T1000 (cell line): ENCODE measurements around the gene NDUFB7.
"Not testable (repeated sequence)": the region's sequence is repeated elsewhere in the genome, so short reads cannot be mapped to it uniquely, and the experiment has no call there.

Experiments
- DNase-seq: peaks from one replicate; lab custom pipeline; 2025; ENCODE audit warnings: mixed read lengths; lab: John Stamatoyannopoulos, UW

The NDUFB7 gene

DNA sequence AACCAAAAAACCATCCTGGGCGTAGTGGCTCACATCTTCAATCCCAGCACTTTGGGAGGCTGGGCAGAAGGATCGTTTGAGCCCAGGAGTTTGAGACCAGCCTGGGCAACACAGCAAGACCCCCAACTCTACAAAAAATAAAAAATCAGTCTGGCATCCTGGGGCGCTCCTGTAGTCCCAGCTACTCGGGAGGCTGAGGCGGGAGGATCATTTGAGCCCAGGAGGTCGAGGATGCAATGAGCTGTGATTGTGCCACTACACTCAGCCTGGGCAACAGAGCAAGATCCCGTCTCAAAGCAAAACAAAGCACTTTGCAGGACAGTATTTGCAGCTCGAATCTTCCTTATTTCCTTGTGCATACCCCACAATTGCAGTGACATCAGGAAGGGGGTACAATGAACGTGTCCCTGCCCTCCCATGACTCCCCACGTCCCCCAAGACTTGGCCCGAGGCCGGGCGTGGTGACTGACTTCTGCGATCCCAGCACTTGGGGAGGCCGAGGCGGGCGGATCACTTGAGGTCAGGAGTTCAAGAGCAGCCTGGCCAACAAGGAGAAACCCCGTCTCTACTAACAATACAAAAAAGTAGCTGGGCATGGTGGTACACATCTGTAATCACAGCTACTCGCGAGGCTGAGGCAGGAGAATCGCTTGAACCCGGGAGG lies 870 bp downstream of the NDUFB7 start:
- no peak for DNase-seq

DNA sequence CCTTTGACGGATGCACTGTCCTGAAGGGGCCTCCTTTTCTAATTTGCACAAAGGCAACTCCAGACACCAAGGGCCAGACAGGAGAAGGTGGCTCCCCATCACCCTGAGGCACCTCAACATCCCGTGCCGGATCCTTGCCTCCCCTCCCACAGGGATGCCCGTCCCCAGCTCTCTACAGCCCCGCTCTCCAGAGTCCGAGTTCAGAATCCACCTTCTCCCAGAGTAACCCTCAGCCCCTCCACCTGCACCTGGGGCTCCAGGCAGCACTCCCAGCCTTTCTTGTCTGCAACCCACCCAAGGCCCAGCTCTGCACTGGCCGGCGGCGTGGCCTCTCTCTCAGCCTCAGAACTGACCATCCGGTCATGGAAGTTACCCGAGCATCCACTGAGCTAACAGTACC lies 4.8 kb downstream of the NDUFB7 start:
- DNase-seq: no peak

DNA sequence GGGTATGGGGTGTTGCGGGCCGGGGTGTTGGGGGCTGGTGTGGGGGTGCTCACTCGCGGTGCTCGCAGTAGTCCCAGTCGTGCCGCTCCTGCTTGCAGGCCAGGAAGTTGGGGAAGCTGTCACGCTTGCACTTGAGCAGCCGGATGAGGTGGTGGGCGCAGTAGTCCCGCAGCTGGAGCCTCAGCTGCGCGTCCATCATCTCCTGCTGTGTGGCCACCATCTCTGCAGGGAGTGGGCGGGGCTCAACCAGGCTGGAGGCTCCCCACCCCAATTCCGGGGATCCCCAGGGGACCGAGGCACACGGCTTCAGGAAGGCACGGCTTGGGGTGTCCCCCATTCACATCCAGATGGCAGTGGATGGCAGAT lies 5.2 kb downstream of the NDUFB7 start:
- DNase-seq: no peak

DNA sequence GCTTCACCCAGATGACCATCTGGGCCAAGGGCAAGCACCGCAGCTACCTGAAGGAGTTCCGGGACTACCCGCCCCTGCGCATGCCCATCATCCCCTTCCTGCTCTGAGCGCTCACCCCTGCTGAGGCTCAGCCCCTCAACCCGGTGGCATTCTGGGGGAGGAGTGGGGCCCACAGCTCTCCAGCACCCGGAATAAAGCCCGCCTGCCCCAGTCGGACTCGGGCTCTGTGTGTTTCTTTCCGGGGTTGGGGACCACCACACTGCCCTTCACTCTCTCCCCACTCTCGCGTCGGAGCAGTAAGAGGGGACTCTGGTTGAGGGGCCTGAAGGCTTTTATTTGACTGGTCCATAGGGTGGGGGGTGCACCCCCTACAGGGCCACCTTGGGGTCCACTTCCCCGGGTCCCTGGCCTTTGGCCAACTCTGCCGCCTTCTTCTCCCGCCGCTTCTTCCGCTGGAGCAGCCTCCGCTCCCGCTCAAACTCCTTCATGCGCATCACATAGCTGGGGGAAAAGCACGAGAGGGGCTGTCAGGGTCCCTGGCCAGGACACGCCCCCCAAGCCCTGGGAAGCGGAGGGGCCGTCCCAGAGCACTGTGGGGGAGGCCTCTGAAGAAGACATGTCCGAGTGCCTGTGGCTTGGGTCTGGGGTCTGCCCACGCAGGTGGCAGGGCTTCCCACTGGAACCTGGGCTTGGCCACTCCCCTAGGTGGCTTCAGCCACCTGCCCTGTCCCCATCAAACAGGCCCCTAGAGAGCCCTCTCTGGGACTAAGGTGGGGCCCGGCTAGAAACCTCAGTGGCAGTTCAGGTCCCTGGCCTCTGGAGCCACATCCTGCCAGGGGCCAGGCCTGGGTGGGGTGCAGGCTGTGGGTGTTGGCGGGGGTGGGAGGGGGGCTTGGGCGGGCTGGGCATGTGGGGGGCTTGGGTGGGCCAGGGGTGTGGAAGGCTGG lies 5.8 kb downstream of the NDUFB7 start:
- DNase-seq: no peak

DNA sequence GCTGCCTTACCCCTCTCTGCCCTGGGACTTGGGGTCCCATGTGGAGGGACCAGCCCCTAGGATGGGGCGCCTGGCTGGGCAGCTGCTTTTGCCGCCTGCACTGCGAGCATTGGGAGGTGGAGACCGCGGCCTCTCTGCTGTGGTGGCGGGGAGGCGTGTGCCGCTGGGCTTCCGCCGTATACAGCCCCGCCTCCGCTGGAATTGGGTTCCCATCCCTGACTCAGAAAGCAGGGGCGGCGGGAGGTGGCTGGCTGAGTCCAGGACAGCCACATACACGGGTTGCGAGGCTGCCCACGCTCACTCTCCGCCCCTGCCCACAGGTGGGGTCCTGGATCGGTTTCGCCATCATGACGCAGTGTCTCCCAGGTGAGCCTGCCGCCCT lies 6.6 kb downstream of the NDUFB7 start:
- DNase-seq: no peak

DNA sequence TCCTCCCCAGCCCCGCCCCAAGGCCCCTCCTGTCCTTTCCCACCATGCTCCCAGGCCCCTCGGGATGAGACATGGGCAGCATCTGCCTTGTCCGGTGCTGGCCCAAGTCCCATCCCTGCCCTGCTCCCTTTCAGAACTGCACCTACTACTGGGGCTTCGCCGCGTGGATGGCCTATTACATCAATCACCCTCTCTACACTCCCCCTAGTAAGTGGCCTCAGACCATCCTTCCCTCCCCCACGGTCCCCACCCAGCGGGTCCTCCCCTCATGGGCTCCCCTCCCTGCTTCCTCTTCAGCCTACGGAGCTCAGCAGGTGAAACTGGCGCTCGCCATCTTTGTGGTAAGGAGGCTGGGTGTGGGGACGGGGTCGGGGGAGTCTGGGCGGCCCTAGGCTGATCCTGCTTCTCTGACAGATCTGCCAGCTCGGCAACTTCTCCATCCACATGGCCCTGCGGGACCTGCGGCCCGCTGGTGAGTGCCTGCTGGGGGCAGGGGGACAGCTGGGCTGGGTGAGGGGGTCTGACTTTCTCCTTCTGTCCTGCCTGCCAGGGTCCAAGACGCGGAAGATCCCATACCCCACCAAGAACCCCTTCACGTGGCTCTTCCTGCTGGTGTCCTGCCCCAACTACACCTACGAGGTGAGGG lies 7.1 kb downstream of the NDUFB7 start:
- not testable (repeated sequence) for DNase-seq

DNA sequence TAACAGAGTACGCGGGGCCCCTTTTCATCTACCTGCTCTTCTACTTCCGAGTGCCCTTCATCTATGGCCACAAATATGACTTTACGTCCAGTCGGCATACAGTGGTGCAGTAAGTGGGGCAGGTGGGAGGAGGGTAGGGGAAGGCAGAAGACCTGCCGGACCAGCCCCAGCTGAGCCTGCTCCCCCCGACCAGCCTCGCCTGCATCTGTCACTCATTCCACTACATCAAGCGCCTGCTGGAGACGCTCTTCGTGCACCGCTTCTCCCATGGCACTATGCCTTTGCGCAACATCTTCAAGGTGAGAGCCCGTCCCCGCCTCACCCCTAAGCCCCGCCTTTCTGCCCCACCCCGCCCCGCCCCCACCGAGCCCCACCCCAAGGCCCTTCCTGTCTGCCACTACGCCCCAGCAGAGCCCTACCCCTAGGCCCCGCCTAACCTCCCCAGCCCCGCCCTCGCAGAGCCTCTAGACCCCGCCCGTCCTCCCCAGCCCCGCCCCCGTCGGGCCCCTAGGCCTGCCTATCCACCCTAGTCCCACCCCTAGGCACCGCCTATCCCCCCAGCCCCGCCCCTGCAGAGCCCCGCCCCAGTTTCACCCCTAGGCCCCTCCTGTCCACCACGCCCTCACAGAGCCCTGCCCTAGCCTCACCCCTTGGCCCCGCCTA lies 7.7 kb downstream of the NDUFB7 start:
- DNase-seq: peak; percentile 54

DNA sequence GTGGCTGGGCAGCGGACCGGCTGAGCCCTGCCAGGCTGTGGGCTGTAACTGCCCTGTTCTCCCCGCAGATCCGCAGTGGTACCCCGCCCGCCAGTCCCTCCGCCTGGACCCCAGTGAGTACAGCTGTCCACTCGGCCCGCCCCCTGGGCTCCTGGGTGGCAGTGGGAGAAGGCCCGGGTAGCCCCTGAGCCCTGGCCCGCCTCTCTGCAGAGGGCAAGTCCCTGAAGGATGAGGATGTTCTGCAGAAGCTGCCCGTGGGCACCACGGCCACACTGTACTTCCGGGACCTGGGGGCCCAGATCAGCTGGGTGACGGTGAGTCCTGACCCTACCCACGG lies 8.3 kb downstream of the NDUFB7 start:
- no peak for DNase-seq

DNA sequence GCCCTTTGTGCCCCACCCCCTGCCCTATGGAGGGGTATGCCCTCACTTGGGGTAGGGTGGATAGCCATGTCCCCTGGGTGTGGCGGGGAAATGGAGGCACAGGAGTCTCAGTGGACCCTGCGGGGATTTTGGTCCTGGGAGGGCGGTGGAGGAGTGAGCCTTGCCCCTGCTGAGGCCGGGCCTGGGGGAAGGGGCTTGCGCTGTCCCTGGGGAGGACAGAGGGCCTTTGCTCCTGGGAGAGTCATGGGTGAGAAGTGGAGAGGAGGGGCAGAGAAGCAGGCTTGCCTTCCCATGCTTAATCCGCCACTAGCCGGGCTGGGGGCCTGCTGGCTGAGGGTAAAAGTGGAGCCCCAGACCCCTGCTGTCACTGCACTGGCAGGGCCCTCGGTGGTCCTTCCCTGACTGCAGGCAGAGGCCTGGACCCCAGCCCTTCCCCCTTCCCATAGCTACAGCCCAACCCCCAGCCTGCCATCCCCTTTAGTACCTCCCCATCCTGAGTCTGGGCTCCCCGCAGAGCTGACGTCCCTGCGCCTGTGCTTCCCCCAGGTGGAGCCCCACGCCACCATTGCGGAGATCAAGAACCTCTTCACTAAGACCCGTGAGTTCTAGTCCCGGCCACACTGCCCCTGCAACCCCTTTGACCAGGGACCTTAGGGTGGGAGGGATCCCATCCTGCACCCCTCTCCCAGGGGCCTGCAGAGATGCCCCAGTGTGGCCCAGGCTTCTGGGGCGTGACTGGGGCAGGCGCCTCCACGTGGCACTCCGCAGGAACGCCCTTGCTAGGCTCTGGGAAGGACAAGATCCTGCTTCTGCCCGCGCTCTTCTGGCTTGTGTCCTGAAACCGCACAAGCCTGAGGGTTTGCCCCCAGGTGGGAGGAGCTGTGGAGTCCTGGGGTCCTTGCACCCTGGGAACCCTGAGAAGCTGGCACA lies 8.9 kb downstream of the NDUFB7 start:
- DNase-seq: no peak

DNA sequence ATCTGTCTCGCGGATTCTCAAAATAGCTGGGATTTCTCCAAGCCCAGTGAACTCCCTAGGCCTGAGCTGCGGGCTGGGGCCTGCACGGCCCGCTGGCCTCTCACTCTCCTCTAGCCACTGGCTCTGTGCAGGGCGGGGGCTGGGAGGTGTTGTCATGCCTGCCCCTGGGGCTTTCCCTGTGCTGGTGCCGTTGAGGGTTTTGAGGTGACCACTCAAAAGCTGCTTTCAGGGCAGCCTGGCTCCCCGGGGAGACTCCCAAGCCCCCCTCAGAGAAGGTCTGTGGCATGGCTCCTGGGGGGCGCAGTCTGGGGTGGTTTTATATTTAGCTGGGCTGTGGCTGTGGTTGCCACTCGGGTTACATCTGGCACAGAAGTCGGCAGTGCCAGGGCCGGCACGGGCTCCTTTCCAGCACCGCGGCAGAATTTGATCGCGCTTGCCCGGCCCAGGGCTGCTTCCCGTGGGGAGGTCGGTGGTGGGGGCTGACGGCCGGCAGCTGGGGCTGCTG lies 10.0 kb downstream of the NDUFB7 start:
- no peak for DNase-seq

DNA sequence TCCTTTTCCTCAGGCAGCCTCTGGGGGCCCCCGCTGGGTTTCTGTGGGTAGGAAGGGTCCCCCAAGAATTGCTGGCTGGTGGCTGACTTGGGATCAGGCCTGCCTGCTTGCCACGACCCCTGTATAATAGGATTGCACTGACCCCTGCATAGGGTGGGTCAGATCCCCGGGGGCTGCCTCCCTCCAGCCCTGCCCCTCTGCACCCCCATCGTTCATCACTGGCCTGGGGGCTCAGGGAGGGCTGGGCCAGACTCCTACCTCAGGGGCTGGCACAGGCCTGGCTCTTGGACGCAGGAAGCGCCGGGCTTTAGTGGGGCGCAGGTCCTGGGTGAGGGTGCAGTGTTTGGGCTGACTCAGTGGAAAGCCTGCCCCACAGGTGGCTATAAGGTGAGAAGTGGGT lies 10.6 kb downstream of the NDUFB7 start:
- no peak for DNase-seq

DNA sequence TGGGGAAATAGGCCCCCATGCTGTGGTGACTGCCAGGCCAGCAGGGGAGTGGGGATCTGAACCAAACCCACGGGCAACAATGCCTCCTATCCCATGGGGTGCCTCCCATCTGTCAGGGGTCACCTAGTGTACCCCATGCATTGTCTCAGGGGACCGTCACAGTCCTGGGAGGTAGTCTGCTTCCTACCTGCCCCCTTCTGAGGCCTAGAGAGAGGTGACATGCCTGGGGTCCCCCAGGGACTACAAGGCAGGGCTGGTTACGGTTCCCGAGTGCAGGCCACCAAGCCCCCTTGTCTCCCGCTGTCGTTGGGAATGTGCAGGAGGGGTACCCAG lies 11.1 kb downstream of the NDUFB7 start:
- DNase-seq: no peak

DNA sequence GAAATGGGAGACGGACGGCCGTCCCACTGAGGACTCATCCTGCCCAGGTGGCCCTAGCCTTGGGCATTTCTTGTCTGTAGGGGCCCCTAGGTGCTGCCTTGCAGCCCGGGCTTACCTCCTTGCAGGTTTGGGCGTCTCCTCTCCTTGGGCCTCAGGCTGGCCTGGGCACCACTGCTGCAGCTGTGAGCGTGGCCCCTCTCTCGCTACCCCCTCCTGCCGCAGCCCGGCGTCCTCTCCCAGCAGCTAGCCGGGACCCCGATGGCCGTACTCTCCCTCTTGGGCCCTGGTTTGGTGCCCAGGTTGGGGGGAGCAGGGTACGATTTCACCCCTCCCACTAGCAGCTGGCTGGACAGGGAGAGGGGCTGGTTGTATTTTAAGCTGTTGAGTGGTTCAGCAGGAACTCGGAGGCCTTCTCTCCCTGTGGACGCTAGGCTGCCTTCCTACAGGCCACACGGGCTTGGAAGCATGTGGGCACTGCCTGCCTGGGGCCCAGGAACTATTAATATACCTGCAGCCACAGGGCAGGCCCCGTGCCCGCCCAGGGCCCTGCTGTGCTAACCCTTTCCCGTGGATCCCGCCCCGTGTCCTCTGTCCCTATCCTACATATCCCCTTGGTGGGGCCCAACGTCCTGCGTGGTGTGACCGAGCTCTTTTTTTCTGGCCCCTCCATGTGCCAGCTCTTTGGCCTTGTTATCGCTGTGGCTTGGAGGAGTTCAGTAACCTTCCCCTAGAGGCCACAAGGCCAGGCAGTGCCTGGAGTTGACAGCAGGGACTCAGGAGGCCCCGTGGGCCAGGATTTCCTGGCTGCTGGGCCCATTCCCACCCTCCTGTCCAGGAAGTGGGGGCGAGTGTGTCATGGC lies 11.7 kb downstream of the NDUFB7 start:
- no peak for DNase-seq

DNA sequence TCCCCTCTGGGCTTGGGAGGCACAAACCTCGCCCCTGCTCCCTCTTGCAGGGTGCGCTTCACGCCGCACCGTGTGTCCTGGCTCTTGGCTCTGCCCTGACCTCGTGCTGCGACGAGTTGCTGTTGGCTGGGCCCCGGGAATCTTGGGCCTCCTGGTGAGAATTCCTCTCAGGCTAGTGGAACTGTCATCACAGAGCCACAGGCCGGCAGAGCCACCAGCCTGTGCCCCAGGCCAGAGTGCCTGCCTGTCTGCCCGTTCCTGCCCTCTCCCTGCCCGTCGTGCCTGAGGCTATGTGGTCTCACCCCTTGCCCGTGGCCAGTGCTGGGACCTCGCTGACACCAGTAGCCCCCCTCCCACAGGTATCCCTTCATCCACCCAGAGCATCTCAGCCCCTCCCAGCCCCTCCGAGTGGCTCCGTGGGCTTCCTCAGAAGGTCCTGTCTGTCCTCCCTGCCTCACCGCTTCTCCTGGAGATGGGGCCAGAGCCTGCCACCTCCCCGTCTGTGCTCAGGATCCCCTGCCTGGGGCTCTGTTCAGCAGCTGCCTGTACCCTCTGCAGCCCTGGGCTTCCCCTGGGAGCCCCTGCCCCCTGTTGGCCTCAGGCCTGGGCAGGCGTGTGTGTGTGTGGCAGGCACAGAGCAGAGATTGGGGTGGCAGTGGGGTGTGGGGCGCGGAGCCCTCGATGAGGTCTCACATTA lies 13.3 kb downstream of the NDUFB7 start:
- DNase-seq: no peak

DNA sequence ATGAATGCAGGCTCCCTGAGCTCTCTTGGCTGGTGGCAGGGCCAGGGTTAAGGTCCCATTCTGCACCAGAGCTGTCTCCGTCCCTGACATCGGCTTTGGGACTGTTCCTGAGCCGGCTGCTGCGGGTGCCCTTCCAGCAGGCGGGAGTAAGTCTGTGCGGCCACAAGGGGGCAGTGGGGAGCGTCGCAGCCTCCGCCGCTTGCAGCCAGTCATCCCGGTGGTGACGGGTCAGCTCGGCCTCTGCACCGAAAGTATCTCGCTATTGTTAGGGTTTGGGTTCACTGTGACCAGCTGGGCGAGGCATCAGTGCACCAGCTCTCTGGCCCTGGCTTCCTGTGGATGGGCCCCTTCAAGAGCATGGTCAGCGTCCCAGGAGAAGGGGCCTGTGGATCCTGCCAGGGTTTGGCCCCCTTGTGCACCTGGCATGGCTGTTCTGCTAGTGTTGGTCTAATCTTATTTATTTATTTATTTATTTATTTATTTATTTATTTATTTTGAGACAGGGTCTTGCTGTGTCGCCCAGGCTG lies 15.1 kb downstream of the NDUFB7 start:
- DNase-seq: peak; percentile 47

DNA sequence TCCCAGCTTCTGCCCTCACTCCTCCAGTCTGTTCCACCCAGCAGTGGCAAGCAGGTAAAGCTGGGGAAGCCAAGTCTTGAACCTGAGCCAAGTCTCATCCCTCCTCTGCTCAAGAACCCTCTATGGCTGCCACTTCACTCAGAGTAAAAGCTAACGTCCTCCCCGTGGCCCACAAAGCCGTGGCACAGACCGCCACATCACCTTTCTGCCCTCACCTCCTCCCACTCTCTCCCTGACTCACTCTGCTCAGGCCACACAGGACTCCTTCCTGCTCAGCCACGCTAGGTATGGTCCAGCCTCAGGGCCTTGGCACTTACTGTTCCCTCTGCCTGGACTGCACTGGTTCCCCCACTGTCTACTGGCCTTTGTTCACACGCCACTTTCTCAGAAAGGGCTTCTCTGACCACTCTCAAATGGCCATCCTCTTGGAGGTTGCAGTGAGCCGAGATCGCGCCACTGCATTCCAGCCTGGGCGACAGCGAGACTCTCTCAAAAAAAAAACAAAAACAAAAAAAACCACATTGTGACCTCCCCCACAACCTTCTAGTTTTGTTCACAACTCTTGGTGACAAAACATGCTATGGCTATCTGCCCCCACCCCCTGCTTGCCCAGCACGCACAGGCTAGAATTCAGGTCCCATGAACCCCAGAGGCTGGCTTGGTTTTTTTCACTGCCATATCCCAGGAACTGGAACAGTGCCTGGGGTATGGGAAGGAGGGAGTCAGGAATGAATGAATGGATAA lies 15.8 kb downstream of the NDUFB7 start:
- DNase-seq: no peak

DNA sequence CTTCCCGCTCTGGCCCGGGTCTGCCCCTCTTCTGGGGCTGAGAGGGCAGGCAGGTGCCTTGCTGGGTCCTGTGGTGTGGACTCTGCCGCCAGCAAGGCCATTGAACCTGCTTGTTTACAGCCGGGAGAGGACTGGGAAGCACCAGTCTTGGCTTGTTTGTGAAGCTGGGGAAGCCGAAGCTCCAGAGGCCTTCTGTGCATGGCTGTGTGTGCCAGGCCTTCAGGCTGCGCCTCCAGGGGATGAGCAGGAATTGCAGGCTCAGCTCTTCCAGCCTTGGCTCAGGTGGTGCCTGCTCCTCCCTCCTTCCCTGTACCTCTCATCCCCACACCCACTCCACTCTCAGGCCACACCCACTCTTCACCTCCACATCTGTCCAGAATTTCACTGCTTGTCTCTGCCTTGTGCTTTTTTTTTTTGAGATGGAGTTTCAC lies 17.5 kb downstream of the NDUFB7 start:
- DNase-seq: no peak

DNA sequence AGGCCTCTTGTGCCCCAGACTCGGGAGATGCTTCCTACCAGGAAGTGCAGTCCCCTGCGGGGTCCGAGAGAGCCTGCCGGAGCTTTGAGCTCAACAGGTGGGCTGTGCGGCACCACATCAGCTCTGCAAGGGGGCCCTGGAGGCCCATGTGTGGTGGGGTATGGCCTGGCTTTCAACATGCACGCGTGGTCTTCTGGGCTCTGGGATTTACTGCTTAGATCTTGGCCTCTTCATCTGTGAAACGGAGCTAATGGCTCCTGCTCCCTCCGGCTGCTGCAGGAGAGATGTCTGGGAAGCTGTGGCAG lies 18.0 kb downstream of the NDUFB7 start:
- no peak for DNase-seq
